ENCODE results near the gene ARMH1. TPM values are rescaled to one million over a fixed set of nuclear protein-coding genes. Genes with fewer than 3 reads are reported as not detected.
"Not testable (repeated sequence)": the region's sequence is repeated elsewhere in the genome, so short reads cannot be mapped to it uniquely, and the experiment has no call there.

Gene ARMH1
- total RNA-seq, 2 experiments from 2014 or later, result 162 to 165 TPM

DNA sequence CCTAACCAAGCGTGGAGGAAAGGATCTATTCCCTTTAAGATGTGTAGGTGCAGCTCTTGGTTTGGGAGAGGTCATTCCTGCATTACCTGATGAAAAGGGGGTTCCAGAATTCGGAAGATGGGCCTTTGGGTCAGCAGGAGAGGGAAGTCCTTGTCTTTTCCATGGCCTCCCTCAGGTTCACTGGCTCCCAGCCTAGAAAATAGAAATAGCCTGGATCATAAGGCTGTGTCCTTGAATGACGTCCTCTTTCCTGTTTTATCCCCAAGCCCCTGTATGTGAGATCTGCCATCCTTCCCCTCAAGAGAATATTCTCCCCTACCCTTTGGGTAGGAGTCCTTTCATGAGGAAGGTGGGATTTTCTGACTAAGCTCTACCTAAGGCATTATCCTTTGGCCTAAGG, 86.4 kb downstream of the ARMH1 start:
- TF ChIP-seq, protein P1, sequence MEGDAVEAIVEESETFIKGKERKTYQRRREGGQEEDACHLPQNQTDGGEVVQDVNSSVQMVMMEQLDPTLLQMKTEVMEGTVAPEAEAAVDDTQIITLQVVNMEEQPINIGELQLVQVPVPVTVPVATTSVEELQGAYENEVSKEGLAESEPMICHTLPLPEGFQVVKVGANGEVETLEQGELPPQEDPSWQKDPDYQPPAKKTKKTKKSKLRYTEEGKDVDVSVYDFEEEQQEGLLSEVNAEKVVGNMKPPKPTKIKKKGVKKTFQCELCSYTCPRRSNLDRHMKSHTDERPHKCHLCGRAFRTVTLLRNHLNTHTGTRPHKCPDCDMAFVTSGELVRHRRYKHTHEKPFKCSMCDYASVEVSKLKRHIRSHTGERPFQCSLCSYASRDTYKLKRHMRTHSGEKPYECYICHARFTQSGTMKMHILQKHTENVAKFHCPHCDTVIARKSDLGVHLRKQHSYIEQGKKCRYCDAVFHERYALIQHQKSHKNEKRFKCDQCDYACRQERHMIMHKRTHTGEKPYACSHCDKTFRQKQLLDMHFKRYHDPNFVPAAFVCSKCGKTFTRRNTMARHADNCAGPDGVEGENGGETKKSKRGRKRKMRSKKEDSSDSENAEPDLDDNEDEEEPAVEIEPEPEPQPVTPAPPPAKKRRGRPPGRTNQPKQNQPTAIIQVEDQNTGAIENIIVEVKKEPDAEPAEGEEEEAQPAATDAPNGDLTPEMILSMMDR (IDR thresholded peaks at IDR 0.05), result no peak
- ATAC-seq (no peak), DNase-seq (no peak)
- Mint-ChIP-seq H3K27me3 (no peaks in the 10 kb centered on the region), H3K4me3 (no peak overlapping the region), H3K9me3 (no peaks in the 10 kb centered on the region), H3K4me1 (ENCODE audit: low read depth) (peaks cover 4% of the 10 kb centered on the region), H3K27ac (no peak overlapping the region), H3K36me3 (ENCODE audit: low read depth) (peaks cover 63% of the 10 kb centered on the region)
- CTCF ChIA-PET, result interaction anchor here (2.0 kb wide), 1 partner anchor 10 kb away, joined by 5 read pairs; no protein-coding TSS in a partner anchor
- intact Hi-C loops (cut with micrococcal nuclease), result no loop called here
- POLR2A ChIA-PET, result interaction anchor here (0.7 to 5.0 kb wide), 9 partner anchors 10 to 60 kb away, joined by 3 to 36 read pairs (median 4); partner anchors contain the start of genes RNU5D-1 and RPS8

DNA sequence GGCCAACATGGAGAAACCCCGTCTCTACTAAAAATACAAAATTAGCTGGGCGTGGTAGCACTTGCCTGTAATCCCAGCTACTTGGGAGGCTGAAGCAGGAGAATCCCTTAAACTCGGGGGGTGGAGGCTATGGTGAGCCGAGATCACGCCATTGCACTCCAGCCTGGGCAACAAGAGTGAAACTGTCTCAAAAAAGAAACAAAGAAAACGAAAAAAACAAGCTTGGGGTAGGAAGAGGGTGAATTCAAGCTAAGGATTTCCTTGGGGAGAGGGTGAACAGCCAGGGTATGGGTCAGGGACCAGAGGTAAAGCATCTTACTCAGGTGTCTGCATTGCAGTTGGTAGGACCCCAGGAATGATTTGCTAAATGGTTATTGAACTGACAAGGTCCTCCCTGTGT, 91.9 kb downstream of the ARMH1 start:
- H3K9me3 Mint-ChIP-seq; H3K4me1 Mint-ChIP-seq (ENCODE audit: low read depth); H3K27ac Mint-ChIP-seq; ATAC-seq; H3K4me3 Mint-ChIP-seq; intact Hi-C loops (cut with micrococcal nuclease); DNase-seq; H3K27me3 Mint-ChIP-seq: not testable (repeated sequence)
- peaks cover 42% of the 10 kb centered on the region for H3K36me3 Mint-ChIP-seq (ENCODE audit: low read depth)
- CTCF ChIA-PET, result interaction anchor here (1.4 to 3.1 kb wide), 3 partner anchors 9 to 36 kb away, joined by 5 to 10 read pairs (median 5); partner anchors contain the start of genes RNU5D-1 and RPS8
- POLR2A ChIA-PET, result interaction anchor here (0.6 to 3.9 kb wide), 13 partner anchors 8 to 1296 kb away, joined by 3 to 39 read pairs (median 6); partner anchors contain the start of genes KIF2C and RPS8

Other genes starting within 250 kb of the ARMH1 start
- gene TMEM53, start 233 bp upstream of the ARMH1 start, total RNA-seq, result 1 to 10 TPM; 2.3 to 3.5 TPM
- not detected for gene RNU5D-1, start 56.5 kb downstream of the ARMH1 start, total RNA-seq
- gene KIF2C, start 65.1 kb downstream of the ARMH1 start, total RNA-seq, result 10 to 100 TPM; 92.6 to 95.0 TPM
- gene RPS8, start 100.8 kb downstream of the ARMH1 start, total RNA-seq, result 1,000 to 10,000 TPM; 3,218 to 3,314 TPM
- 1 to 10 TPM in 1 of 2 experiments, under 1 TPM in 1; 0.87 to 1.0 TPM for gene BEST4, start 113.5 kb downstream of the ARMH1 start, total RNA-seq
- gene PLK3, start 125.7 kb downstream of the ARMH1 start, total RNA-seq, result 10 to 100 TPM; 36.4 to 36.6 TPM
- 1 to 10 TPM in 1 of 2 experiments, under 1 TPM in 1; 0.36 to 1.1 TPM for gene DYNLT4, start 132.6 kb downstream of the ARMH1 start, total RNA-seq
- 1 to 10 TPM; 4.8 to 5.6 TPM for gene BTBD19, start 133.8 kb downstream of the ARMH1 start, total RNA-seq
- gene PTCH2, start 168.5 kb downstream of the ARMH1 start, total RNA-seq, result under 1 TPM; 0.13 to 0.97 TPM

Data from activated CD8-positive, alpha-beta T cell treated with anti-CD3 and anti-CD28 coated beads for 36 hours (primary cell).